B cell (primary cell): ENCODE data around the gene METAP1D.

Experiments used
- EZH2 ChIP-seq: IDR thresholded peaks from 2 replicates; pipeline ENCODE4 v1.6.1; 2012; ENCODE audit warnings: borderline replicate concordance, low read depth, mild to moderate bottlenecking, moderate library complexity, low read length; ENCODE audit not compliant: insufficient read depth, poor library complexity, severe bottlenecking
- TF ChIP-seq, protein P1 (sequence below): fragments of 200-600 bp; IDR thresholded peaks from one replicate; pipeline ENCODE4 v1.8.0; 2022; ENCODE audit warnings: antibody characterized with exemption, mild to moderate bottlenecking

DNA sequence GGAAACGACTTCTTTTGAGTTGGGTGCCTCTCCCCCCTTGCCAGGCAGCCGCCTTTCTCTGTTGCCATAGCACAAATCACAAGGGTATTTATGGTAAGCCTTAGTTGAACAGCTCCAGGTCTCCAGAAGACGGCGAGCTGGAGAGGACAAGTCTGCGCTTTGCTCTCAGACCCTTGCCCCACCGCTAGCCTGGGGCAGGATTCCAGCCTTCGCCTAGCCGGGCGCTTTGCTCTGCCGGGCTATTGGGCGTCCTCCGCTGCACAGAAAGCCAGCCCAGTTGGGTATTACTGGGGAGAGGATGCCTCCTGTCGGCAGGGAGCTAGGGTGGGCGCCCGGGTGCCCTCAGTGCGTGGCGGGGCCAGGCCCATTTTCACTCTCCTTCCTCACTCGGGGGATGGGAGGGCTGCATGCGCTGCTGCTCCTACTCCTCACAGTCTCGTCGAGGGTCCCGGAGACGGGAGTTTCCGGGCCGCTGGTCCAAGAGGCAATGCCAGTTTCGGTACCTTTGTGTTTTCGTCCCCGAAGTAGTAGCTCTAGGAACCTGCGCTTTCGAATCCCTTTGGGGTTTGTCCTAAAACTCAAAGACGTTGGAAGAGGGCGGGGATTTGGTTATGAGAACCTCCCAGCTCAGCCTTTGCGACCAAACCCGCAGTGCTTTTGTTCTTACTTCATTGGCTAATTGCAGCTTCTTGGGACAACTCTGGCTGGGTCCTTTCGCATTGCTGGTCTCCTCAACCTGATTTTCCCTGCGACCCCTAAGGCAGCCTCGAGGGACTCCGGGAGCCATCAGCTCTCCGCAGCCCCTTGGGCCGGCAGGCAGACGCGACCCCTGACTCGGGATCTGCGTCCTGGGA is 106.6 kb downstream of the METAP1D start:
- TF ChIP-seq, protein P1, sequence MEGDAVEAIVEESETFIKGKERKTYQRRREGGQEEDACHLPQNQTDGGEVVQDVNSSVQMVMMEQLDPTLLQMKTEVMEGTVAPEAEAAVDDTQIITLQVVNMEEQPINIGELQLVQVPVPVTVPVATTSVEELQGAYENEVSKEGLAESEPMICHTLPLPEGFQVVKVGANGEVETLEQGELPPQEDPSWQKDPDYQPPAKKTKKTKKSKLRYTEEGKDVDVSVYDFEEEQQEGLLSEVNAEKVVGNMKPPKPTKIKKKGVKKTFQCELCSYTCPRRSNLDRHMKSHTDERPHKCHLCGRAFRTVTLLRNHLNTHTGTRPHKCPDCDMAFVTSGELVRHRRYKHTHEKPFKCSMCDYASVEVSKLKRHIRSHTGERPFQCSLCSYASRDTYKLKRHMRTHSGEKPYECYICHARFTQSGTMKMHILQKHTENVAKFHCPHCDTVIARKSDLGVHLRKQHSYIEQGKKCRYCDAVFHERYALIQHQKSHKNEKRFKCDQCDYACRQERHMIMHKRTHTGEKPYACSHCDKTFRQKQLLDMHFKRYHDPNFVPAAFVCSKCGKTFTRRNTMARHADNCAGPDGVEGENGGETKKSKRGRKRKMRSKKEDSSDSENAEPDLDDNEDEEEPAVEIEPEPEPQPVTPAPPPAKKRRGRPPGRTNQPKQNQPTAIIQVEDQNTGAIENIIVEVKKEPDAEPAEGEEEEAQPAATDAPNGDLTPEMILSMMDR: peak; percentile 15
- no peak for TF ChIP-seq EZH2
